CD14-positive monocyte (primary cell): Measurements from ENCODE around the gene SRD5A1. TPM values are rescaled to one million over a fixed set of nuclear protein-coding genes. Genes with fewer than 3 reads are reported as not detected.
A peak's percentile ranks its signal among the peaks of the same experiment; 100 is the strongest.

ENCODE experiments used
- DNase-seq, 3 donors: peaks; one replicate each; pipeline ENCODE4 v3.0.0-alpha.2; 2011 to 2022
- H2AFZ ChIP-seq: 2 replicates; pipeline ENCODE4 v1.6.0; 2012; ENCODE audit warnings: mild to moderate bottlenecking, low read depth, low read length, inconsistent platforms; ENCODE audit not compliant: insufficient read depth, poor library complexity, severe bottlenecking
- H3K27ac ChIP-seq, 2 donors: 1 replicate in 1 of 2; 2 replicates in 1 of 2; pipeline ENCODE4 v1.5.1; 2012 to 2013; ENCODE audit warnings: low read length in 2 of 2, control low read depth in 1 of 2, inconsistent platforms in 1 of 2, low read depth in 1 of 2, mild to moderate bottlenecking in 1 of 2
- H3K27me3 ChIP-seq, 2 donors: one replicate each; pipeline versions ENCODE4 v1.6.0 to v1.6.1; 2011 to 2013; ENCODE audit warnings: low read length in 2 of 2; ENCODE audit not compliant: control insufficient read depth in 2 of 2, insufficient read depth in 2 of 2
- H3K36me3 ChIP-seq, 2 donors: replicated peaks in 1 of 2; 1 replicate in 1 of 2; 2 replicates in 1 of 2; pipeline versions ENCODE4 v1.5.1 to v1.6.1; 2012 to 2013; ENCODE audit warnings: low read length in 2 of 2, control low read depth in 1 of 2, inconsistent platforms in 1 of 2, mild to moderate bottlenecking in 1 of 2; ENCODE audit not compliant: insufficient read depth in 2 of 2, control insufficient read depth in 1 of 2
- H3K4me1 ChIP-seq, 2 donors: 1 replicate in 1 of 2; 2 replicates in 1 of 2; pipeline versions ENCODE4 v1.5.1 to v1.6.1; 2012 to 2013; ENCODE audit warnings: low read length in 2 of 2, control low read depth in 1 of 2, inconsistent platforms in 1 of 2, mild to moderate bottlenecking in 1 of 2, moderate library complexity in 1 of 2; ENCODE audit not compliant: insufficient read depth in 2 of 2, control insufficient read depth in 1 of 2
- H3K4me2 ChIP-seq: replicated peaks from 2 replicates; pipeline ENCODE3; 2012; ENCODE audit warnings: low read length, moderate library complexity, mild to moderate bottlenecking; ENCODE audit not compliant: poor library complexity, severe bottlenecking; ENCODE audit errors: extremely low read depth
- H3K4me3 ChIP-seq, 3 experiments: fragments of 200-600 bp in 1 of 3; sonication (generic) in 1 of 3; replicated peaks in 1 of 3; 1 replicate in 2 of 3; 2 replicates in 1 of 3; pipeline ENCODE4 v1.5.1; 2011 to 2013; ENCODE audit warnings: low read length in 3 of 3, mild to moderate bottlenecking in 3 of 3, control low read depth in 2 of 3, low read depth in 2 of 3, inconsistent platforms in 1 of 3, moderate library complexity in 1 of 3
- H3K79me2 ChIP-seq: 2 replicates; pipeline ENCODE4 v1.6.0; 2012; ENCODE audit warnings: mild to moderate bottlenecking, control low read depth, inconsistent platforms, low read length, moderate library complexity; ENCODE audit not compliant: insufficient read depth
- H3K9ac ChIP-seq: 2 replicates; pipeline ENCODE4 v1.6.0; 2017; ENCODE audit warnings: low read length, mild to moderate bottlenecking; ENCODE audit not compliant: insufficient read depth, poor library complexity, severe bottlenecking
- H3K9me3 ChIP-seq, 2 donors: replicated peaks in 1 of 2; 1 replicate in 1 of 2; 2 replicates in 1 of 2; pipeline versions ENCODE4 v1.5.1 to v1.6.1; 2012 to 2013; ENCODE audit warnings: low read length in 2 of 2, control low read depth in 1 of 2; ENCODE audit not compliant: control insufficient read depth in 1 of 2, insufficient read depth in 1 of 2
- H4K20me1 ChIP-seq: 2 replicates; pipeline ENCODE4 v1.6.0; 2012; ENCODE audit warnings: mild to moderate bottlenecking, low read length, control low read depth, moderate library complexity; ENCODE audit not compliant: insufficient read depth
- H3K27ac Mint-ChIP-seq, 7 donors: one replicate each; pipeline ENCODE4 v1.8.0; 2020; ENCODE audit warnings: mild to moderate bottlenecking in 7 of 7, mixed read lengths in 7 of 7, moderate library complexity in 6 of 7, inconsistent platforms in 2 of 7
- H3K27me3 Mint-ChIP-seq, 3 donors: one replicate each; pipeline ENCODE4 v1.8.0; 2021 to 2022; ENCODE audit warnings: low read depth in 3 of 3, mild to moderate bottlenecking in 3 of 3, mixed read lengths in 3 of 3, moderate library complexity in 3 of 3, inconsistent platforms in 1 of 3
- H3K36me3 Mint-ChIP-seq, 2 donors: one replicate each; pipeline ENCODE4 v1.8.0; 2020; ENCODE audit warnings: mixed read lengths in 2 of 2, inconsistent platforms in 1 of 2, mild to moderate bottlenecking in 1 of 2
- H3K4me1 Mint-ChIP-seq: one replicate; pipeline ENCODE4 v1.8.0; 2020; ENCODE audit warnings: mild to moderate bottlenecking, mixed read lengths
- H3K4me3 Mint-ChIP-seq, 2 donors: one replicate each; pipeline ENCODE4 v1.8.0; 2020; ENCODE audit warnings: mild to moderate bottlenecking in 2 of 2, mixed read lengths in 2 of 2, moderate library complexity in 1 of 2
- H3K9me3 Mint-ChIP-seq, 7 donors: one replicate each; pipeline ENCODE4 v1.8.0; 2020 to 2022; ENCODE audit warnings: mixed read lengths in 7 of 7, mild to moderate bottlenecking in 6 of 7, moderate library complexity in 6 of 7, inconsistent platforms in 2 of 7
- WGBS: methylation state at CpG from one replicate; pipeline ENCODE4 v1.1.5; 2013; ENCODE audit warnings: missing lambda C conversion rate; ENCODE audit not compliant: insufficient coverage; 5-methylcytosine and 5-hydroxymethylcytosine counted together
- intact Hi-C, 2 donors: fragments of 100-400 bp; cut with micrococcal nuclease; formaldehyde crosslinking; loops; one replicate each; pipeline versions ENCODE4 v1.15.0 to v1.15.1; 2023
- polyA plus RNA-seq, 3 donors: library from polyadenylated mRNA; depleted of rRNA in 1 of 3; unstranded in 2 of 3; stranded (reverse) in 1 of 3; fragments of 300-500 nt in 2 of 3; fragments of >200 nt in 1 of 3; fragmentation: Illumina TruSeq in 2 of 3; gene quantifications; 1 replicate in 2 of 3; 2 replicates in 1 of 3; pipeline ENCODE4 v1.2.3, GENCODE V29; 2012 to 2021
- TF ChIP-seq, protein P1 (sequence below): fragments of 200-600 bp; IDR thresholded peaks from one replicate; pipeline ENCODE4 v1.8.0; 2022; ENCODE audit warnings: antibody characterized with exemption, mild to moderate bottlenecking

Gene SRD5A1
- polyA plus RNA-seq, 3 donors = 21.2 to 34.7 (median 26.0) TPM

DNA sequence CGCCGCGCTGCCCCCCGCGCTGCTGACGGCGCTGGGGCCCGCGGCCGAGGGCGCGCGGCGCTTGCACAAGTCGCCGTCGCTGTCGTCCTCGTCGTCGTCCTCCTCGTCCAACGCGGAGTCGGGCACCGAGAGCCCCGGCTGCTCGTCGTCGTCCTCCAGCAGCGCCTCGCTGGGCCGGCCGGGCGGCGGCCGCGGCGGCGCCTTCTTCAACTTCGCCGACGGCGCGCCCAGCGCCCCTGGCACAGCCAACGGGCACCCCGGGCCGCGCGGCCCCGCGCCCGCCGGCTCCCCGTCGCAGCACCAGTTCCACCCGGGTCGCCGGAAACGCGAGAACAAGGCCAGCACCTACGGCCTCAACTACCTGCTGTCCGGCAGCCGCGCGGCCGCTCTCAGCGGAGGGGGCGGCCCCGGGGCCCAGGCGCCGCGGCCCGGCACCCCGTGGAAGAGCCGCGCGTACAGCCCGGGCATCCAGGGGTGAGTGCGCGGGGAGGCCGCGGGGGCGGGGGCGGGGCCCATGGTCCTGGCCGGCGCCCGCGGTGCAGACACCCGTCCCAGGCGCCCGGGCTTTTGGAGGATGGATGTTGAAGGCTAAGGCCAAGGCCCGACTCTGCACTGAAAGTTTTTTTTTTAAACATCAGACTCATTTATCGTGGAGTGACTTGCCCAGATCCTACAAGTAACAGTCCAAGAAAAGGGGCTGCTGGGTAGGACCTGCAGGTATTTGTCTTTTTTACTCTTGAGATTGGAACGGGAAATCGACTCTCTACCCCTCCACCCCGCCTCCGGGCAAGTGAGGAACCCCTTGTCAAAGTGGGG is 81.2 kb downstream of the SRD5A1 start:
- peaks cover 0 to 11% of the 10 kb centered on the region in 2 donors for H3K36me3 ChIP-seq
- peak overlapping the region; percentile 81 for H3K4me2 ChIP-seq
- H3K27ac ChIP-seq = no peak overlapping the region
- intact Hi-C loops = loop anchor here (2.0 to 5.0 kb wide), 2 partner anchors 1292 kb away; partner anchors contain the start of gene ICE1 (in 2 of the 2)
- DNase-seq = no peak
- H3K4me1 ChIP-seq = peaks cover 36 to 42% of the 10 kb centered on the region in 2 donors
- H3K4me3 Mint-ChIP-seq = peak overlapping the region; percentile 81 to 90
- no peaks in the 10 kb centered on the region for H3K9me3 Mint-ChIP-seq
- H3K4me3 ChIP-seq = peak overlapping the region; percentile 53 to 83 (median 78)
- peak overlapping the region; percentile 56 for H3K9ac ChIP-seq
- H3K9me3 ChIP-seq = no peaks in the 10 kb centered on the region
- H4K20me1 ChIP-seq = peaks cover 48% of the 10 kb centered on the region
- peaks cover 61% of the 10 kb centered on the region for H3K4me1 Mint-ChIP-seq
- no peak overlapping the region for H2AFZ ChIP-seq
- TF ChIP-seq, protein P1, sequence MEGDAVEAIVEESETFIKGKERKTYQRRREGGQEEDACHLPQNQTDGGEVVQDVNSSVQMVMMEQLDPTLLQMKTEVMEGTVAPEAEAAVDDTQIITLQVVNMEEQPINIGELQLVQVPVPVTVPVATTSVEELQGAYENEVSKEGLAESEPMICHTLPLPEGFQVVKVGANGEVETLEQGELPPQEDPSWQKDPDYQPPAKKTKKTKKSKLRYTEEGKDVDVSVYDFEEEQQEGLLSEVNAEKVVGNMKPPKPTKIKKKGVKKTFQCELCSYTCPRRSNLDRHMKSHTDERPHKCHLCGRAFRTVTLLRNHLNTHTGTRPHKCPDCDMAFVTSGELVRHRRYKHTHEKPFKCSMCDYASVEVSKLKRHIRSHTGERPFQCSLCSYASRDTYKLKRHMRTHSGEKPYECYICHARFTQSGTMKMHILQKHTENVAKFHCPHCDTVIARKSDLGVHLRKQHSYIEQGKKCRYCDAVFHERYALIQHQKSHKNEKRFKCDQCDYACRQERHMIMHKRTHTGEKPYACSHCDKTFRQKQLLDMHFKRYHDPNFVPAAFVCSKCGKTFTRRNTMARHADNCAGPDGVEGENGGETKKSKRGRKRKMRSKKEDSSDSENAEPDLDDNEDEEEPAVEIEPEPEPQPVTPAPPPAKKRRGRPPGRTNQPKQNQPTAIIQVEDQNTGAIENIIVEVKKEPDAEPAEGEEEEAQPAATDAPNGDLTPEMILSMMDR = no peak
- peak overlapping the region in 6 of 7 donors; percentile 22 to 78 (median 72) for H3K27ac Mint-ChIP-seq
- peaks cover 13 to 21% of the 10 kb centered on the region in 2 donors for H3K36me3 Mint-ChIP-seq
- H3K27me3 Mint-ChIP-seq = peaks cover 3 to 9% (median 6%) of the 10 kb centered on the region in 3 donors
- peaks cover 50% of the 10 kb centered on the region for H3K79me2 ChIP-seq
- under 1% methylated on average over 93 of the region's 99 CpGs for WGBS
- H3K27me3 ChIP-seq = no peaks in the 10 kb centered on the region

DNA sequence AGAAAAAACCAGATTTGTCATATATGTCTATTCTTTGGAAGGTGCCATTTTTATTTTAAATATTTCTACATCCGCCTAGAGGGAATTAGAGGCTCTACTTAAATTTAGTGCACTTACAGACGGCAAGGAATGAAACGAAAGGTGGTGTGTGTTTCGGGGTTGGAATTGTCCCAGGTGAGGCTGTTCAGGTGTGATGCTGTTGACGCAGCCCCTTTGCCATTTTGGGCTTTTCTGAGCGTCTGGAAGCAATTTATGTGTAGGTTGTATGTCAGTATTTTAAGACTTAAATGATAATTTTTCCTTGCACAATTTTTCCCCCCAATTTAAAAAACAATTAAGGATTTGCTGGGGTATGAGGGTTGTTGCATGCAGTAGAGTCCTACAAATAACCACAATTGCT is 82.0 kb downstream of the SRD5A1 start:
- peaks cover 70% of the 10 kb centered on the region for H3K4me1 Mint-ChIP-seq
- intact Hi-C loops = loop anchor here in 1 of 2 donors (2.0 kb wide), 1 partner anchor 1292 kb away; the partner anchor contains the start of gene ICE1
- peaks cover 18 to 29% of the 10 kb centered on the region in 2 donors for H3K36me3 Mint-ChIP-seq
- H3K27me3 ChIP-seq = no peaks in the 10 kb centered on the region
- no peak for DNase-seq
- H3K27ac Mint-ChIP-seq = peak overlapping the region in 2 of 7 donors; percentile 30 to 72
- peaks cover 3 to 5% (median 5%) of the 10 kb centered on the region in 3 donors for H3K27me3 Mint-ChIP-seq
- peak overlapping the region; percentile 81 for H3K4me2 ChIP-seq
- H3K4me3 Mint-ChIP-seq = peak overlapping the region; percentile 81 to 90
- H3K9me3 ChIP-seq = no peaks in the 10 kb centered on the region
- peaks cover 0 to 11% of the 10 kb centered on the region in 2 donors for H3K36me3 ChIP-seq
- H4K20me1 ChIP-seq = peaks cover 56% of the 10 kb centered on the region
- H3K27ac ChIP-seq = no peak overlapping the region
- peak overlapping the region; percentile 53 to 83 (median 78) for H3K4me3 ChIP-seq
- no peaks in the 10 kb centered on the region for H3K9me3 Mint-ChIP-seq
- WGBS = 63% methylated on average over 3 of the region's 6 CpGs
- H2AFZ ChIP-seq = no peak overlapping the region
- H3K79me2 ChIP-seq = peaks cover 58% of the 10 kb centered on the region
- TF ChIP-seq, protein P1 = no peak
- peaks cover 44 to 50% of the 10 kb centered on the region in 2 donors for H3K4me1 ChIP-seq
- peak overlapping the region; percentile 56 for H3K9ac ChIP-seq
